GM19025 (cell line): ENCODE results near the gene SLC9A3.
"Not testable (repeated sequence)": the region's sequence is repeated elsewhere in the genome, so short reads cannot be mapped to it uniquely, and the experiment has no call there.

ENCODE experiments used
- ATAC-seq: cut with Tn5 transposase; IDR thresholded peaks from one replicate; pipeline ENCODE4 v1.9.1; 2021; ENCODE audit warnings: mild to moderate bottlenecking, low read depth, moderate library complexity; ENCODE audit not compliant: unreplicated experiment

The SLC9A3 gene

DNA sequence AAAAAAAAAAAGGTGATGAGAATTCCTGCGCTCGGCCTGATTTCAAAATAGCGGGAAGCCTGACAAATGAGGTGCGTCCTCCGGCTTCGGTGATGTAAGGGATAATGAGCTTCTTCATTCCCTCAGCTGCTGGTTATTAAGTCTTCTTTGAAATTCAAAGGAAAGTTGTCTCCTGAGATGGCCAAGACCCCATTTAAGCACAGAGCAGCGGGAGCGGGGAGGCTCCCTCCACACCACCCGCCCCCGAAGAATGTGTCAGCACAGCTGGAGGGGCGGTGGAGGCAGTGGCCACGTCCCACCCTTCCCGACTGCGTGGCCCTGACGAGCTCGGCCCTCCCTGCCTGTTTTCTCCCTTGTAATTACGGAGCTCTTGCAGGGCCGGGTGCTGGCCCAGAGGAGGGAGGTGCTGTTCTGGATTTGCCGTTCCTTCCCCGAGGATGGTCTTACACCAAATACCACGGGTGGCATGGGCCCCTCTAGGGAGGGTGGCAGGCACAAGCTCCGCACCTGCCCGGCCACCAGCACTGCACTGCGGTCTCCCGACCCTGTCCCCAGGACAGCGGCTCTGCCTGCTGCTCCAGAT is 31.0 kb downstream of the SLC9A3 start:
- ATAC-seq = no peak

GRCh38 chr5:492314-492893 is 31.8 kb downstream of the SLC9A3 start:
- ATAC-seq = no peak

DNA sequence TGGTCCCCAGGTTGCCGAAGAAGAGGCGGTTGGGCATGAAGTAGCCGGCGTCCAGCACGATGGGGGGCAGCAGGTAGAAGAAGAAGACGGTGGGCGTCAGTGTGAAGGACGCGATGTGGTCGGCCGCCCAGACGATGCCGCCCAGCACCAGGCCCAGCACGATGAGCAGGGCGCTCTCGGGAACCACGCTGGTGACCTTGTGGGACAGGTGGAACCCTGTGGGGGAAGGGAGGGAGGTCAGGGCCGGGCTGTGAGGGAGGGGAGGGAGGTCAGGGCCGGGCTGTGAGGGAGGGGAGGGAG is 32.4 kb downstream of the SLC9A3 start:
- ATAC-seq = no peak

- ATAC-seq = no peak
Observed at GRCh38 chr5:491119-491855, 33.0 kb downstream of the SLC9A3 start.

DNA sequence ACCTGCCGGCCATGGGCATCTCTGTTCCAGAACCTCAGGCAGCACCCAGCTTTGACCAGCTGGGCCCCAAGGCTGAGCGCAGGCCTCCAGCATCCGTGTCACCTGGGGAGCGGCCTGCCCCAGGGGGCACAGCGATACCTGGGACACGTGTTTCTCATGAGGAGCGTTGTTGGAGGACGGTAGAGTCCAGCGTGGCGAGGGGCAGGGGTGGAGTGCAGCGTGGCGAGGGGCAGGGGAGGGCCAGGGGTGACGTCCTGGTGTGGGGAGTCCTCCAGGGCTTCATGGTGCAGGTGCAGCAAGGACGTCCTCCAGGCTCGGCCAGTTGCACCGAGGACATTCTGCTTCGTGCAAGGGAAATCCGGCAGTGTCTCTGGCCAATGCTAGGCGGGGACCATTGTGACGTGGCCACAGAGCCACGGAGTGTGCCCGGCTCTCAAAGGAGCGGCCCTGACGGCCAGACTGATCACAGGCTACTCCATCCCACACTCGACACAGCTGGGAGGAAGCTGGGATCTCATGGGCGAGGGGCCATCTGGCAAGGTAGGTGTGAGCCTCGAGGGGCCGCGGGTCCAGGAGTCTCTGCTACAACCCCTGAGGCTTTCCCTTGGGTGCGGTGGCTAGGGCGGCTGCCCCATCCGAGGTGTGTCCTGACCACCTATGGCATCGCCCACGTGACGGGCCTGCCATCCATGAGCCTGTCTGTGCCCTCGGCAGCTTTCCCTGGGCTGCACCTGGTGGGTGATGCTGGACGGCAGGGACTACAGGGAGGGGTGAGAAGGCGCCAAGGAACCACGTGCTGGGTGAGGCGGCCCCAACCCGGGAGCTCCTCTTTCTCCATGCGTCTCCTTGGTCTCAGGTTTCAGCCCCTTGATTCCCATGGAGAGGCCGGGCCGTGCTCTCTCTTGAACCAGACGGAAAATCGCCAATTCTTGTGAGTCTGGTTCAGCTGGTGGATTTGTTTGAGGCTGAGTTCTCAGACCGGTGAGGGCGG is 33.8 kb downstream of the SLC9A3 start:
- ATAC-seq = no peak

- ATAC-seq = no peak
Observed at GRCh38 chr5:489689-490080, 34.6 kb downstream of the SLC9A3 start.

- no peak for ATAC-seq
Observed at GRCh38 chr5:488744-489688, 35.2 kb downstream of the SLC9A3 start.

DNA sequence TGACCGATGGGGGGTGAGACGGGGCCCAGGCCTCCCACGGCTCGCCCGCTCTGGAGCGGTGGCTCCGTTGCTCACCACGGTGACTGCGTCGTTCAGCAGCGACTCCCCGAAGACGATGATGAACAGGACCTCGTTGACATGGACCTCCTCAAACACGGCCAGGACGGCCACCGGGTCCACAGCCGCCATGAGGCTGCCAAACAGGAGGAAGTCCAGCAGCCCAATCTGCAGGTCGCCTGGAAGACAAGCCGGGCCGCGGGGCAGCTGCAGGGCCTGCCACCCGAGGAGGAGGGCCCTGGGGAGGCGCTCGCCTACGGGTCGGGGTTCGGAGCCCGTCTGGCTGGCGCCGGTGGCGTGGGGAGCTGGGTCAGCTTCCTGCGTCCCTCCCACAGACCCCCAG is 36.0 kb downstream of the SLC9A3 start:
- ATAC-seq = no peak

- ATAC-seq = not testable (repeated sequence)
Observed at GRCh38 chr5:486597-486996, 37.7 kb downstream of the SLC9A3 start.

GRCh38 chr5:485946-486491 is 38.2 kb downstream of the SLC9A3 start:
- no peak for ATAC-seq

GRCh38 chr5:485113-485945 is 38.9 kb downstream of the SLC9A3 start:
- ATAC-seq = no peak

- no peak for ATAC-seq
Observed at GRCh38 chr5:484556-484955, 39.7 kb downstream of the SLC9A3 start.

GRCh38 chr5:483434-484140 is 40.7 kb downstream of the SLC9A3 start:
- ATAC-seq = no peak

GRCh38 chr5:483011-483410 is 41.2 kb downstream of the SLC9A3 start:
- no peak for ATAC-seq

DNA sequence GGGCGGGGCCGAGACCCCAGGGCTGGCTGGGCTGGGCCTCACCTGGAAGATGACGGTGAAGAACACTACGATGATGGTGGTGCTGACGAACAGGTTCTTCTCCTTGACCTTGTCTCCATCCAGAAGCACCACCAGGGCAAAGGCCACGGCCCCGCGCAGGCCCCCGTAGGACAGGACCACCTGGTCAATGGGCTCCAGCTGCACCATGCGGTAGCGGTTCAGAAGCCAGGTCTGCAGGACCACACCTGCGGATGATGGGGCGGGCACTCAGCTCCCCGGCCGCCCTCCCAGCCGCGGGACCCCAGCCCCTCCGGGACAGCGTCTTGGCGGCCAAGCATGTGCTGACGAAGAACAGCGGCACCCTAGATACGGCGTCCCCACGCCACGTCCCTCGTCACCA is 41.7 kb downstream of the SLC9A3 start:
- ATAC-seq = no peak

DNA sequence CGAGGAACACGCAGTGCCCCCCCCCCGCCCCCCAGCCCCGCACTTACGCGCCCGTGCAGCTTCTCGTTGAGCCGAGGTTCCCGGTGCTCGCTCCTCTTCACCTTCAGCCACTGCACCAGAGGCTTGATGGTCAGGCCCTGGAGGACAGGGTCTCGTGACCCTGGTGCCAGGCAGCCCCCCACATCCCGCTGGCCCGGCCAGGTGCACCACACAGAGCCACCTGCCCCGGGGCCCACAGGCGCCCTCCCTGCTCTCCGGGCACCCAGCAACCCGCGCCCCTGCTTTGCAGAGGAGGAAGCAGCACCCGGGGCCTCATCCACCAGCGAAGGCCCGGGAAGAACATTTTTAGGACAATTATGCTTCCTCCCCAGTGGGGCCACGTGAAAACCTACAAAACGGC is 42.2 kb downstream of the SLC9A3 start:
- no peak for ATAC-seq

DNA sequence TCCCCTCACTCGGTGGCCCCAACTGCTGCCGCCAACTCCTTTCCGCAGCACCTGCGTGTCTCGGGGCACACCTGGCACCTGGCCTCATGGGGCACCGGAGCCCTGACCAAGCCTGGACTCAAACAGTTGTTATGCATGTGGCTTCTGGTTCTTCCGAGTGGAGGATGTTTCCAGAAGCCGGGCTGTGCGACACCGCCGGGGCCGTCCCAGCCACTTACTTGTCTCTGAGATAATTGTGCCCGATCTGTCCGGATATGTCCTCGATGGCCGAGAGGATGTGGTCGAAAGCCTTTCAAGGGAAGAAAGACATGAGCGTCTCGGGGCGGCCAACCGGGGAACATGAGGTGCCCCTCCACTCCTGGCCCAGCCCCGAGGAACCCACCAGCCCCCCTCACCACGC is 42.9 kb downstream of the SLC9A3 start:
- ATAC-seq = no peak
